ENCODE measurements around the gene VIPR2. TPM values are rescaled to one million over a fixed set of nuclear protein-coding genes. Genes with fewer than 3 reads are reported as not detected.

VIPR2 gene
- total and polyA plus RNA-seq, 2 of the 13 experiments (the other 11 are each of a cell fraction or from before 2014, with no cell fraction given), result not detected

GRCh38 chr7:159019111-159019510 lies 125.6 kb downstream of the VIPR2 start:
- ChIA-PET POLR2A (no interaction called here), CTCF (ENCODE audit: low intra/inter-chr PET ratio, low total read pairs) (no interaction called here)
- FAIRE-seq, result no peak
- H2AFZ ChIP-seq (ENCODE audit: low read length), result no peak overlapping the region
- no peaks in the 10 kb centered on the region for H4K20me1 ChIP-seq (ENCODE audit: insufficient read depth, low read length)
- peaks cover 1 to 8% of the 10 kb centered on the region in 2 experiments; a peak in 2 of 5 replicates for H3K27me3 ChIP-seq (ENCODE audit: control insufficient read depth in 1 of 2, insufficient read depth in 2 of 2, low read length in 2 of 2)
- no peaks in the 10 kb centered on the region for H3K79me2 ChIP-seq (ENCODE audit: insufficient read depth, low read length)
- BruUV-seq (replicated peaks), result no TSS peak
- ATAC-seq, result no peak
- H3K9me3 ChIP-seq (ENCODE audit: low read length), result no peaks in the 10 kb centered on the region
- intact Hi-C loops (cut with micrococcal nuclease; ENCODE audit: unreplicated experiment) (no loop called here), in situ Hi-C loops (cut with HindIII; ENCODE audit: extremely low pct_ligation_motif_present, low pct_unique_long_range_greater_than_20kb) (no loop called here)
- no peak overlapping the region for H3K4me3 ChIP-seq (replicated peaks in 1 of 3; ENCODE audit: insufficient read depth in 1 of 3, low read depth in 2 of 3, low read length in 3 of 3)
- no peak overlapping the region for H3K4me2 ChIP-seq (ENCODE audit: low read depth, low read length)
- no peak overlapping the region for H3K9ac ChIP-seq (ENCODE audit: insufficient read depth, low read depth, low read length)
- H3K4me1 ChIP-seq (ENCODE audit: insufficient read depth, low read length), result no peaks in the 10 kb centered on the region
- TF ChIP-seq, protein P1, sequence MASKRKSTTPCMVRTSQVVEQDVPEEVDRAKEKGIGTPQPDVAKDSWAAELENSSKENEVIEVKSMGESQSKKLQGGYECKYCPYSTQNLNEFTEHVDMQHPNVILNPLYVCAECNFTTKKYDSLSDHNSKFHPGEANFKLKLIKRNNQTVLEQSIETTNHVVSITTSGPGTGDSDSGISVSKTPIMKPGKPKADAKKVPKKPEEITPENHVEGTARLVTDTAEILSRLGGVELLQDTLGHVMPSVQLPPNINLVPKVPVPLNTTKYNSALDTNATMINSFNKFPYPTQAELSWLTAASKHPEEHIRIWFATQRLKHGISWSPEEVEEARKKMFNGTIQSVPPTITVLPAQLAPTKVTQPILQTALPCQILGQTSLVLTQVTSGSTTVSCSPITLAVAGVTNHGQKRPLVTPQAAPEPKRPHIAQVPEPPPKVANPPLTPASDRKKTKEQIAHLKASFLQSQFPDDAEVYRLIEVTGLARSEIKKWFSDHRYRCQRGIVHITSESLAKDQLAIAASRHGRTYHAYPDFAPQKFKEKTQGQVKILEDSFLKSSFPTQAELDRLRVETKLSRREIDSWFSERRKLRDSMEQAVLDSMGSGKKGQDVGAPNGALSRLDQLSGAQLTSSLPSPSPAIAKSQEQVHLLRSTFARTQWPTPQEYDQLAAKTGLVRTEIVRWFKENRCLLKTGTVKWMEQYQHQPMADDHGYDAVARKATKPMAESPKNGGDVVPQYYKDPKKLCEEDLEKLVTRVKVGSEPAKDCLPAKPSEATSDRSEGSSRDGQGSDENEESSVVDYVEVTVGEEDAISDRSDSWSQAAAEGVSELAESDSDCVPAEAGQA (IDR thresholded peaks at IDR 0.05; ENCODE audit: low read depth), result no peak
- TF ChIP-seq, protein P1 (CRISPR knock-in tag; IDR thresholded peaks at IDR 0.05; ENCODE audit: borderline replicate concordance), result no peak
- TF ChIP-seq SIX4 (CRISPR knock-in tag; IDR thresholded peaks at IDR 0.05), result no peak
- no peak for TF ChIP-seq HMG20B (CRISPR knock-in tag; conservative IDR thresholded peaks at IDR 0.05)
- no peak overlapping the region for H3K27ac ChIP-seq (ENCODE audit: extremely low read length, insufficient read depth, low read length)
- WGBS (ENCODE audit: low lambda C conversion rate), result 20% methylated on average over 5 of the region's 5 CpGs
- no peak for DNase-seq (ENCODE audit: low spot score)
- no peaks in the 10 kb centered on the region for H3K36me3 ChIP-seq (replicated peaks in 1 of 2; ENCODE audit: control insufficient read depth in 1 of 2, insufficient read depth in 2 of 2, low read length in 2 of 2)
